Panc1 (cell line): ENCODE measurements around the gene FFAR1. TPM values are rescaled to one million over a fixed set of nuclear protein-coding genes. Genes with fewer than 3 reads are reported as not detected.

Experiments used
- microRNA-seq: library from miRNA; unstranded; fragments of <30 nt; microRNA quantifications from one replicate; pipeline ENCODE4 v1.1.0, GENCODE V29; 2020; ENCODE audit not compliant: unreplicated experiment
- total RNA-seq: library from RNA; stranded (reverse); gene quantifications from one replicate; pipeline ENCODE4 v1.2.1, GENCODE V29; 2021; ENCODE audit not compliant: unreplicated experiment

Gene FFAR1
- total RNA-seq, 1 experiment from 2014 or later: not detected

Small RNA genes within 50 kb of the gene (microRNA-seq; reads per million reads assigned to microRNA genes)
- gene MIR5196: not detected

Other genes with a start within 250 kb of the FFAR1 start
- not detected for gene FXYD3, start 232.1 kb upstream of the FFAR1 start, total RNA-seq
- 0.18 TPM for gene LGI4, start 212.8 kb upstream of the FFAR1 start, total RNA-seq
- not detected for gene FXYD1, start 209.1 kb upstream of the FFAR1 start, total RNA-seq
- not detected for gene FXYD7, start 204.6 kb upstream of the FFAR1 start, total RNA-seq
- 33.6 TPM for gene FXYD5, start 193.2 kb upstream of the FFAR1 start, total RNA-seq
- gene FAM187B, start 119.2 kb upstream of the FFAR1 start, total RNA-seq: not detected
- gene LSR, start 98.9 kb upstream of the FFAR1 start, total RNA-seq: 64.7 TPM
- gene USF2, start 78.9 kb upstream of the FFAR1 start, total RNA-seq: 121 TPM
- 0.31 TPM for gene HAMP, start 65.4 kb upstream of the FFAR1 start, total RNA-seq
- not detected for gene MAG, start 55.7 kb upstream of the FFAR1 start, total RNA-seq
- 0.74 TPM for gene CD22, start 18.7 kb upstream of the FFAR1 start, total RNA-seq
- not detected for gene FFAR3, start 10.6 kb downstream of the FFAR1 start, total RNA-seq
- not detected for gene GPR42, start 23.2 kb downstream of the FFAR1 start, total RNA-seq
- gene FFAR2, start 100.4 kb downstream of the FFAR1 start, total RNA-seq: not detected
- not detected for gene KRTDAP, start 142.6 kb downstream of the FFAR1 start, total RNA-seq
- 5.6 TPM for gene DMKN, start 165.7 kb downstream of the FFAR1 start, total RNA-seq
- gene SBSN, start 180.4 kb downstream of the FFAR1 start, total RNA-seq: 0.39 TPM
- not detected for gene GAPDHS, start 185.6 kb downstream of the FFAR1 start, total RNA-seq
- gene TMEM147, start 197.7 kb downstream of the FFAR1 start, total RNA-seq: 157 TPM
- gene ATP4A, start 215.8 kb downstream of the FFAR1 start, total RNA-seq: not detected
- gene PMIS2, start 238.3 kb downstream of the FFAR1 start, total RNA-seq: not detected